T follicular helper cell (primary cell): ENCODE measurements around the gene MAP3K20.
"Not testable (repeated sequence)": the region's sequence is repeated elsewhere in the genome, so short reads cannot be mapped to it uniquely, and the experiment has no call there.

Experiments
- DNase-seq: peaks from one replicate; pipeline ENCODE4 v3.0.0-alpha.2; 2020; ENCODE audit warnings: low read depth

The MAP3K20 gene

GRCh38 chr2:173280853-173281252 is 205.2 kb downstream of the MAP3K20 start:
- DNase-seq = no peak

GRCh38 chr2:173281898-173282297 is 206.3 kb downstream of the MAP3K20 start:
- not testable (repeated sequence) for DNase-seq

DNA sequence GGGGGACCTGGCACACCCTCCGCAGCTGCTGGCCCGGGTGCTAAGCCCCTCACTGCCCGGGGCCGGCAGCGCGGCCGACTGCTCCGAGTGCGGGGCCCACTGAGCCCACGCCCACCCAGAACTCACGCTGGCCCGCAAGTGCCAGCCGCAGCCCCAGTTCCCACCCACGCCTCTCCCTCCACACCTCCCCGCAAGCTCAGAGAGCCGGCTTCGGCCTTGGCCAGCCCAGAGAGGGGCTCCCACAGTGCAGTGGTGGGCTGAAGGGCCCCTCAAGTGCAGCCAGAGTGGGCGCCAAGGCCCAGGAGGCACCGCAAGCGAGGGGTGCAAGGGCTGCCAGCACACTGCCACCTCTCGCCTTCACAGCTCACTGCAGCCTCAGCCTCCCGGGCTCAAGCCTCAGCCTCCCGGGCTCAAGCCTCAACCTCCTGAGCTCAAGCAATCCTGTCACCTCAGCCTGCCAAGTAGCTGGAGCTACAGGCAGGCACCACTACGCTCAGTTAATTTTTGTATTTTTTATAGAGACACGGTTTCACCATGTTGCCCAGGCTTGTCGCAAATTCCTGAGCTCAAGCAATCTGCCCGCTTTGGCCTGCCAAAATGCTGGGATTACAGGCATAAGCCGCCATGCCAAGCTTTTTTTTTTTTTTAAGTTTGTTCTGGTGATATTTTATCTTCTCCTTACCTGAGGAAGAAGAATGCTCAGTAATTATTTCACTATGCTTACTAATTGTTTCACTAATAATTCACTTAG is 207.3 kb downstream of the MAP3K20 start:
- DNase-seq = no peak

DNA sequence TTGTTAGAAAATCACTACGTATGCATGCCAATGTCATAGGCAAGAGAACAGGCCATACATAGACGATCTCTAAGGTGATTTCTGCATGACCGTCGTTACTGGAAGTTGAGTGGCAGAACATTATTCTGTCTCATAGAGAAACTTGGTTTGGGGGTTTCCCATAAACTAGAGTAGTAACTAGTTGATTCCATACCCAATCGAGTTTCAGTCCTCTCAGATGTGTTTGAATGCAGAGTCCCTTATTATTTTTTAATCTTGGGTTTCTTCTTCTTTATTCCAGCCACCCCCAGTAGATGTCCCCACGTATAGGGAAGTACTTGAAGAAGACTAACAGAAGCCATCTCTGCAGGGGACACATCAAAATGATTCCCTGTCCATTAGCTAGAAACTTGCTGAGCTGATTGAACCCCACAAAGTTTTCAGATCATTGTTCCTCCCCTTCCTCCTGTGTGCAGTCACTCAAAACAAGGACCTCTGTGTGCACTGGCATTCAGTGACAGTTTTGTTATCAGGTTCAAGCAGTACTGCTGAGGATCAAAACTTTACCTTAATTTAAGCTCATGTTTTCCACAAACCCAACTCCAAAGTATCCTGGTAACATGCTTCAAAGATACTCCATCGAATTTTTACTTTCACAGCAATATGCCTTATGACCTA is 210.6 kb downstream of the MAP3K20 start:
- no peak for DNase-seq

GRCh38 chr2:173287594-173287993 is 211.9 kb downstream of the MAP3K20 start:
- no peak for DNase-seq

DNA sequence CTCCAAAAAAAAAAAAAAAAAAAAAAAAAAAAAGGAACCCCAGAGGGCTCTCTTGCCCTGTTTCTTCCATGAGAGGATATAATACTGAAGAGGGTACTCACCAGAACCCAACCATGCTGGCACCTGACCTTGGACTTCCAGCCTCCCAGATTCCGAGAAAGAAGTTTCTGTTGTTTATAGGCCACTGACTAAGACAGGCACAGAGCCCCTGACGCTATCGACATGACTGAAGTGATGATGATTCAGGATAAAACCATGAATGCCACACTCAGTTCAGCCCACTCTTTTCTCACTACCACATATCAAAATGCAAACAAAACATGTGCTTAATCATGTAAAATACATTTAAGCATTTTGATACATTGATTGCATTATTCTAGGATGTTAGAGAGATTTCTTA is 212.9 kb downstream of the MAP3K20 start:
- DNase-seq = no peak

GRCh38 chr2:173290046-173290445 is 214.4 kb downstream of the MAP3K20 start:
- no peak for DNase-seq

DNA sequence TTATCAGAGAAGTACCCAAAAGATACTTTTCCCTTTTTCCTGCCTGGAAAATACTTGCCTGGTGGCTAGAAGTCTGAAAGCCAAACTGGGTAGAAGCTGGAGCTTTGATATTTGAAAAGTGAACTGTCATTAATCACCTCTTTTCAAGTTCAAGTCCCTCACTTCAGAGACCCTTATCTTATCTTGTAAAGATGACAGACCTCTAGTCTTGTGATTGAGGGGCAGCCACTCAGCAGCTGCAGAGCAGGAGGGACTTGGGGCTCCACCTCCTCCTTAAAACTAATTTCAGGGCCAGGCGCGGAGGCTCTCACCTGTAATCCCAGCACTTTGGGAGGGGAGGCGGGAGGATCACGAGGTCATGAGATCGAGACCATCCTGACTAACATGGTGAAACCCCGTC is 214.9 kb downstream of the MAP3K20 start:
- DNase-seq = no peak

GRCh38 chr2:173291412-173291811 is 215.8 kb downstream of the MAP3K20 start:
- no peak for DNase-seq

DNA sequence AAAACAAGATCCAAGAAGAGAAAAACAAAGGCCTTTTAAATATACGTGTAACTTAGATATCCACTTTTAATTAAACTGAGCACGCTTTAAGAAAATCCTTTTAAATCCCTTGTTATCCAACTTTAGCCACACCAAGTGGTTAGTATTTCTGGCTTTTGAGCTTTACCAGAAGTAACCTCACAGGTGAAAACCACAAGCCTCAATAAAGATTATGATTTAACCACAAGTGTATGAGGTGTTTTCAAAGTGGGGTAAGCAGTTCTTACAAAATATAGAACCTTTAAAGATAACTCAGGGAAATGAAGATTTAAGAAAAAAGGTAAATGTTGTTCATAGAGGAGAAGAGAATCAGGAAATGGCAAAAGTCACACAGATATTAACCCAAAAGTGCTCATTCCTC is 220.6 kb downstream of the MAP3K20 start:
- DNase-seq = no peak

GRCh38 chr2:173298536-173299097 is 223.0 kb downstream of the MAP3K20 start:
- no peak for DNase-seq

GRCh38 chr2:173299764-173300163 is 224.1 kb downstream of the MAP3K20 start:
- no peak for DNase-seq

- DNase-seq = no peak
Observed at GRCh38 chr2:173300458-173300857, 224.8 kb downstream of the MAP3K20 start.

- DNase-seq = not testable (repeated sequence)
Observed at GRCh38 chr2:173301549-173301948, 225.9 kb downstream of the MAP3K20 start.

DNA sequence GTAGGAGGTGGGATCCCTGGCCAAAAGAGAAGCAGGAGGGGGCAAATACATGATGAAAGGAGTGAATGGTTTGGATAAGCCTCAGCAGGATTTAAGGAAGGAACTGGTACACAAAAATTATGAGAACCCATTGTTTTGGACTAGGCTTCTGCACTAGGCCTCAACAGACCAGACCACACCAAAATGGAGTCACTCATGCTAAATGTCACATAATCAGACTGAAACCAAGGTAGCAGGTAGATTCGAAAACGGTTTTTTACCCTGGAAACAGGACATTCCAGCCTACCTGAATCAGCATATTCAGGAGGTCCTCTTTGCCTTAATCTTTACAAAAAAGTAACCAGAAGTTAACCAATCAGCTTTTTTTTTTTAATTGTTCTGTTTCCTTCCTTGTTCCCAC is 229.7 kb downstream of the MAP3K20 start:
- DNase-seq = no peak

GRCh38 chr2:173307293-173307692 is 231.6 kb downstream of the MAP3K20 start:
- DNase-seq = no peak

DNA sequence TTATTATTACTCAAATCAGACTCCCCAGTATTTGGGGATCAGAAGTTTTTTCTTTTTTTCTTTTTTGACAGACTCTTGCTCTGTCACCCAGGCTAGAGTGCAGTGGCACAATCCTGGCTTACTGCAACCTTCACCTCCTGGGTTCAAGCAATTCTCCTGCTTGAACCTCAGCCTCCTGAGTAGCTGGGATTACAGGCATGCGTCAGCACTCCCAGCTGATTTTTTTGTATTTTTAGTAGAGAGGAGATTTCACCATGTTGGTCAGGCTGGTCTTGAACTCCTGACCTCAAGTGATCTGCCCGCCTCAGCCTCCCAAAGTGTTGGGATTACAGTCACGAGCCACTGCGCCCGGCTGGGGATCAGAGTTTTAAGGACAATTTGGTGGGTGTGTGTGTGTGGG is 233.7 kb downstream of the MAP3K20 start:
- DNase-seq = not testable (repeated sequence)

GRCh38 chr2:173311844-173312606 is 236.4 kb downstream of the MAP3K20 start:
- no peak for DNase-seq
